Activated CD8-positive, alpha-beta memory T cell treated with anti-CD3 and anti-CD28 coated beads, Interleukin-2, amount 50 U/mL, for 48 hours (primary cell): ENCODE data around the gene HK3.

Source experiments
- DNase-seq: peaks from one replicate; pipeline ENCODE4 v3.0.0-alpha.2; 2020

The HK3 gene

DNA sequence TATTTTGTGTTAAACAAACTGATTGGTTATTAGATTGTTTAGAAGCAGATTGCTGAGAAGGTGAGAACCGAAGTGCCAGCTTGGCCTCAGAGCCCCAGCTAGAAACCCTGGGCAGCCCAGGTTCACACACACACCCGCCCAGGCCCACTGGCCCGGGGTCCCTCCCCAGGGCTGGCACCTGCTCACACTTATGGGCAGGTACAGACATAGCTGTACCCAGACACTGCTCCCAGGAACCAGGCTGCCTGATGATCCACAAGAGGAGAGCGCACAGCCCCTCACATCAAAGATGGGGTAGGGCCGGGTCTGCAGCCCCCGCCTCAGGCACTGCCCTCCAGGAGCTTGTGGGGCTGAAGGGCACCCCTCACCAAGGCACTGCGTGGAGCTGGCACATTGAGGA, 33.2 kb downstream of the HK3 start:
- no peak for DNase-seq

DNA sequence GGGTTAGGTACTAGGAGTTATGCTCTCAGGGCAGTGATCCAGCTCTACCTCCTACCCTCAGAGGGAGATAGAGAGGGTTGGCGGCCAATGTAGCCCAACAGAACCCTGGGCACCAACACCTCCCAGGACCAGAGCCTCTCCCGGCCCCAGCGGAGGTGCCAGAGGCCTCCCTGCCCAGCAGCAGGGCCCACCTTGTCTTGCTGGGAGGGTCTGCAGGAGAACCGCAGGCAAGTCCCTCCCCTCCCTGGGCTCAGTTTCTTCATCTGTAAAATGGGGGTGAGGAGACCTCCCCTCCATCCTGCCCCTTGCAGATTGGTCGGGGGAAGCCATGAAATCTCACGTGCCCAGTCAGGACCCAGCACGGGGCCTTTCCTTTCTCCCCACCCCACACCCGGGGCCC, 34.4 kb downstream of the HK3 start:
- no peak for DNase-seq

DNA sequence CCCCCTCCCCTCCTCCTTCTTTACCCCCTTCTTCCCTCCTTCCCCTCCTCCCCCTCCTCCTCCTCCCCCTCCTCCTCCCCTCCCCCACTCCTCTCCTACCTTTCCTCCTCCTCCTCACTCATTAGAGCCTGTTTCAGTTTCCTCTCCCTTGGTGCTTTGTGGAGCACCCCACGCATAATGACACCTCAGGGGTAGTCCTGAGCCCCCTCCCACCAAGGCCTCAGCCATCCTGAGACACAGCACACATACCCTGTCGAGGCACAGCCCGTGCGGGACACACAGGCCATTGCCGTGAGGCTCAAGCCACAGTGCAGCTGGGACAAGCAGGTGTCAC, 35.4 kb downstream of the HK3 start:
- no peak for DNase-seq

DNA sequence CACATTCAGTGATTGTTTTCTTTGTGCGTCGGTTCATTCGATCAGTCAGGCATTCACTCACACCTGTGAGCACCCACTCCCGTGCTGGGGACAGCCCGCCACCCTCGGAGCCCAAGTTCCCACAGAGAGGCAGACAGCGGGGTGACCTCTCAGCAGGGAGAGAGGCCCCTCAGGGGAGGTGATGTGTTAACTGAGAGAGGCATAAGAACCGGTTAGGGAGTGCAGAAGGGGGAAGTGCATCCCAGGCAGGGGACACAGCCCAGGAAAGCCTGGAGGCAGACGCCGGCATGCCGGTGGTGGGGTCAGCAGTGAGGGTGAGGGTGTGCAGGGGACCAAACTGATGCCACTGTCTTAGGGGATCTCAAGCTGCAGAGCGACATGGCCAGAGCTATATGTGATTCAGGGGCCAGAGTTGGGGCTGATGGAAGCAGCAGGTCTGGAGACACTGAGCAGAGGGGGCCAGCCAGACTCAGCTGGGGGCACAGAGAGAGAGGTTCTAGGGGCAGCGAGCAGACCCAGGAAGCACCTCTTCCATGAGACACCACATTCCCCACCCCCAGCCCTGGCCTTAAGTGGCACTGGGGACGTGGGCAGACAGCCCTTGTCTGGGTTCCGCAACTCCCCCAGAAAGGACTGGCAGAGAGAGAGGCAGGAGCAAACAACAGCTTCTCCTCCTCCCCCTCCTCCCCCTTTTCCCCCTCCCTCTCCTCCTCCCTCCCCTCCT, 35.9 kb downstream of the HK3 start:
- no peak for DNase-seq

DNA sequence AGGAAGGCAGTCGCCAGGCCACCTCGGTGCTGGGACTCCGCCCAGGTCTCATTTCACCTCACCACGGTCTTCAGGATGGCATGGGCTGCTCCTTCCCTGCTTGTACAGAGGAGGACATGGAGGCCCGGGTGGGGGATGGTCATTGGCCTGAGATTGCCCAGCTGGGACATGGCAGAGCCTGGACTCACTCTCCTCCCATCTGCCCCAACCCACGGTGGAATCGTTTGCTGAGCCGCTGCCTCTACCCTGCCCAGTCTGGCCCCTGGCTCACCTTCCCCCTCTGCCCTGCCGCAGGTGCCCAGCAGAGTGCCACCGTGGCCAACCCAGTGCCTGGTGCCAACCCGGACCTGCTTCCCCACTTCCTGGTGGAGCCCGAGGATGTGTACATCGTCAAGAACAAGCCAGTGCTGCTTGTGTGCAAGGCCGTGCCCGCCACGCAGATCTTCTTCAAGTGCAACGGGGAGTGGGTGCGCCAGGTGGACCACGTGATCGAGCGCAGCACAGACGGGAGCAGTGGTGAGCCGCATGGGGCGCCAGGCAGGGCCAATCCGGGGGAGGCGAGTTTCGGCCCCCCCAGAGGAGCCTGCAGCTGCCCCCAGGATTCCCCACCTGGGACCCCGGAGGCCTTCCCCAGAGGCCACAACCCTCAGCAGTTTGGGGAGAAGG, 36.7 kb downstream of the HK3 start:
- no peak for DNase-seq

DNA sequence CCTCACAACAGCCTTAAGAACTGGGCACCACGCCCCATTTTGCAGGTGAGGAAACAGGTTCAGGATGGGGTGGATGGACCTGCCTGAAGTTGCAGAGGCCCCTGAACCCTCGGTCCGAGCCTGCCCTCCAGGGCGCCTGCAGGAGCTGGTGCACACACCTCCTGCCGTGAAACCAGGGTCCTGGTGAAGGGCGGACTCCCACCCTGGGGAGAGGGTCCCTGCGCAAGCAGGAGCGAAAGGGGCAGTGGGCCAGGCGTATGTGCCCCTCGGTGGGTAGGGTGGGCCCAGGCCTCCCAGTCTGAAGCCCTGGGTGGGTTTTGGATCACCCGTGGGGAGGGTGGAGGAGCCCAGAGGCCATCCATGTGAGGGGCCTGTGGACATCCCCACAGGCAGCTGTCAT, 37.9 kb downstream of the HK3 start:
- no peak for DNase-seq

DNA sequence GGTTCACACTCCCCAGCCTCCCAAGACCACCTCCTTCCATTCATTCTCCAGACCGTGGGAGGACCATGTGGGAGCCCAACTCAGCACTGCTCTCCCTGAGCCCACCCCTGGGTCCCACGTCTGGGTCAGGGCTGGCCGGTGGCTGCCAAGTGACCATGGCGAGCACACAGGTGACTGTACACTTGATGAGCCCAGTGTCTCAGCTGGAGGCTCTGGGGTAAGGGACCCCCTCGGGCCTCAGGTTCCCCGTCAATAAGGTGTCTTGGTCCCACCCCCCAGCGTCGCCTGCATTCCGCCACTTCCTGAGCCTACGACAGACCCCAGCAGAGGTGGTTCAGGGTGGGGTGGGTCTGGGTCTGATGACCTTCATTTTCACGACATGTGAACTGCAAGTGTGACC, 38.8 kb downstream of the HK3 start:
- no peak for DNase-seq

DNA sequence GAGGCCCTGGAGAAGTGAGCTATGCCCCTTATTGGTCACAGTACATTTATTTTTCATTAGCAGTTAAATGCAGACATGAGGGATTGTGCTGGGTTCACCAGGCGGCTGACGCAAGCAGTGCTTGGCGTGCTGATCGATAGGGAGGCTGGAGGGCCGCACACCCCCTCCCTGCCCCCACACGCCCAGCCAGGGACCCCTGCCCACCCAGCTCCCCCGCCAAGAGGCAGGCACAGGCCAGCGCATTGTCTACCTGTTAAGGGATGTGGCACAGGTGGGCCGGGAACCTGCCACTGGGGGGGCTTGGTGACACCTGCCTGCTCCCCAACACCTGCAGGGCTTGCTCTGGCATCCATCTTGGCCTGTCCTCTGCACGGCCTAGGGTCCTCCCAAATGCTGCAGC, 39.2 kb downstream of the HK3 start:
- no peak for DNase-seq

DNA sequence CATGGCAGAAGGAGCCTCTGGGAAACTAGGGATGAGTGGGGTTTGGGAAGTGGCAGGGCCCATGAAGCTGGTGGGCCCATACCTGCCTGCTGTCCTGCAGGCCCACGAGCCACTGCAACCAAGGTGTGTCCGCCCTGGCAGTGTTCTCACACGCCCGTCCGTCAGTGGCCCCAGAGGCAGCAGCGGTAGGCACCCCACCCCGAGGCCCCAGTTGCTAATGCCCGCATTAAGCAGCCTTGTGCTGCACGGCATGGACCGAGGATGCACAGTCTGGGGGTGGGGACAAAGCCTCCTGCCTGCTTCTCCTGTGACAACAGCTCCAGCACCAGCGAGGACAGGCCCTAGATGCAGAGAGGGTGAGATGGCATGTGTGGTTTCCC, 41.3 kb downstream of the HK3 start:
- no peak for DNase-seq

DNA sequence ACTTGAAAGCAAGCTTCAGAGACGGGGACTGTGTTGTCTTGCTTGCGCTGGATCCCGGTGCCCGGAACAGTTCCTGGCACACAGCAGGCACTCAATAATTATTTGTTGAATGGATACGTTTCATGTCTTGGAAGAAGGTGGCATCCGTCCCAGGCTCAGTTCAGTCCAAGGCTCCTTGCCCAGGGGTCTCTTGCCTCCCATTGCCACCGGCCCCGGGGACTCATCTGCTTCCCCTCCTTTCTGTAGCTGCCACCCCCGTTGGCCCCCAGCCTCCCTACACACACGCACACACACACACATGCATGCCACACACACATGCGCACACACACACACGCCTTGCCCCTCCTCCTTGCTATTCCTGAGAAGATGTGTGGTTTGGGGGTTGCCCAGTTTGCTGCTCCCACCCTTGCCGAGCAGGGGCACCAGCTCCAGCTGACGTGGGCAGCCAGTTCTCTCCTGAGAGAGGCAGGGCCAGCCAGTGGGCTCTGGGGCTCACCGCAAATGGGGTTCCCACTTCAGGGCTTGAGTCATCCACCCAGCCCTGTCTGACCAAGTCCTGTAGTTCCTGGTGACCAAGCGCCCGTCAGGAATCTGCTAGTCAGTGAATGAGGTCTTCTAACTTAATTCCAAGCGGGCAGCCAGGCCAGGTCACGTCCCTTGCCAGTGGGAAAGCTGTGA, 41.8 kb downstream of the HK3 start:
- no peak for DNase-seq

DNA sequence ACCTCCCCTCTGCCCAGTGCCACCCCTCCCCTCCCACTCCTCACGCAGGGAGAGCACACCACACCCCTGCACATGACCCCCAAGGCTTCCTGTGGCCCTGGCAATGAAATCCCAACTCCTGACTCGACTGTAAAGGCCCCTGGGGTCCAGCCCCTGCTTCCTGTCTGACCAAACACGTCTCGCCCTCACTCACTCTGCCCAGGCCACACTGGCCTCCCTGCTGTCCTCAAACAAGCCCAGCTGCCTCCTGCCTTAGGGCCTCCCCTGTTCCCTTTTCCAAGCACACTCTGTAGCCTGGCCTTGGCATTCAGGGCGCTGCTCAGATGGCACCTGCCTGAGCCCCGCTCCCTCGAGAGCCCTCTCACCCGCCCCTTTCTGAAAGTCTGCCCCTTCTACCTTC, 42.4 kb downstream of the HK3 start:
- no peak for DNase-seq

DNA sequence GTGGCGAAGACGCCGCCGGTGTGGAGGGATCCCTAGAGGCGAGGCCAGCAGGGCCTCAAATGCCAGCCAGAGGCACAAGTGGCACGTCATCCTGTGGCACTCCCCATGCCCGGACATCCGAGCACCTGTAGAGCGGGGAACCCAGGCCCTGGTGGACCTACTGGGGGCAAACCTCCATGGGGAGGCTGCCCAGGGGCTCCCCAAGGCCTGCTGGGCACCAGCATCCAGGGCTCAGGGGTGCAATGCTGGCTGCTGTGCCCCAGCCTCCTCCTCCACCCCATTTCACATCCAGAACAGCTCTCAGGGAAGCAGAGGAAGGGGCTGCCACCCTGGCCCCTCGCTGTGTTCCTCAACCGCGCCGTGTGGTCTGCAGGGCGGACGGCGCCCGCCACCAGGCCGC, 43.5 kb downstream of the HK3 start:
- DNase-seq: no peak

DNA sequence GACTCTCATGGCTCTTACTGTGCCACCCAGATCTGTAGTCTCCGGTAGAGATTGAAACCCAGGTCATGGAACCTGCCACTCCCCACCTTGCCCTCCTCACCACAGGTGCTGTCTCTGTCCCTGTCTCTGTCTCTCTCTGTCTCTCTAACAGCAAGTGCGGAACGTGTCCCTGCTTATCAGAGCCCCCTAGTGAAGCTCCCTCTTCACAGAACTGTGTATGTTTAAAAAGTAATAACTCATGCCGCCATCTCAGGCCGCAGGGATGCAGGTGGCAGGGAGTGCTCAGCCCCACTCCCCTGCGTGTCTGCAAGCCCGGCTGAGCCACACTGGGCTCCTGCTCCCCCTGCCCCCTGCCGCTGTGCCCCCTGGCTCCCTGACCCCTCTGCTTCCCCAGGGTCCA, 45.0 kb downstream of the HK3 start:
- no peak for DNase-seq

DNA sequence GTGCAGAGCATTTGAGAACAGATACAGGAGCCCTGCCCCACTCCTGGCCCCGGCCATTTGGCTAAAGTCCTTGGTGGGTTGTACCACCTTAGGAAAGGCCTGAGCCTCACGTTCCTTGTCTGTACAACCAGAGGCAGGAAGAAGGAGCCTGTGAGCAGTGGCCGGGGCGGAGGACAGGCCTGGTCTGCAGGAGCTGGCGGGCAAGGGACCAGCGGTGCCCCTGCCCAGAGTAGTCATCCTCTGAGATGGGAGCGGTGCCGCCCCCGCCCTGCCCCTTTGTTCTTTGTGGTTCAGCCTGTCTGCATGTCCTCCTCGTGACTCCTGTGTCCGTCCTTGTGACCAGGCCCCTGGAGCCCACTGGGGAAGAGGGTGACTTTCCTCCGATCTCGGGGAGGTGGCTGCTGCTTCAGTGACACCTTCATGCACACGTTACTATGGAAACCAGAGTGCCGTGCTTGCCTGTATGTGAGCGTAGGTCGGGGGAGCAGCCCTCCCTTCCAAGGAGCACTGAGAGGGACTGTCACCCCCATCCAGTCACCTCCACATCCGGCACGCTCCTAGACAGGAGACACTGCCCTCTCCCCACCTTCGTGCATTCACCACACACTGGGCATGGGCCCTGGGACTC, 45.9 kb downstream of the HK3 start:
- no peak for DNase-seq

DNA sequence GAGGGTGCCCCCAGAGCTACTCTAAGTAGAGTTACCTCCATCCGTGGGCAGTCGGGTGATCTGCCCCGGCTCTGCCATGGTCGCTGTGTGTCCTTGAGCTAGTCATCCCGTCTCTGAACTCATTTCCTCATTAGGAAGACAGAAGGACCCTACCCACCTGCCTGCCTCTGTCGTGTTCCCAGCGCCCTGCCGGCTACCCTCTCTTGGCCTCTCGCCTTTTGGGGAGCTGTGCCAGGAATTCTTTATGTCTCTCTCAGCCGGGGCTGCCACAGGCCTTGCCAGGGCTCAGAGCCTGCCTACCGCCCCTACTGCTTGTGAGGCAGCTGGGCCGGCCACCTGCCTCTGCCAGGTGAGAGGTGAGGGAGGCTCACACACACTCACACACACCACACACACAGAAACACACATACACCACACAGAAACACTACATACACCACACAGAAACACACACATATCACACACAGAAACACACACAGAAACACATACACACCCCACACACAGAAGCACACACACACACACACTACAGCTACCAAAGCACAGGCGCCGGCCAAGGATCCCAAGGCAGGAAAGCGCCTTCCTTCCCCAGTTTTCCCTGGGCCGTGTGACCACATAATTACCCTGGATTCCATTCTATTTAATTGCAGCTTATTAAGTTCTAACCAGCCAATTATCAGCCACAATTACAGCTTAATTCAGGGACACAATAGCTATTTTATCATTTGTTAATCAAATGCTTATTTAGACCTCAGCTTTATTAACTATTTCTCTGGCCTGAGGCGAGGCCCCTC, 47.1 kb downstream of the HK3 start:
- no peak for DNase-seq

DNA sequence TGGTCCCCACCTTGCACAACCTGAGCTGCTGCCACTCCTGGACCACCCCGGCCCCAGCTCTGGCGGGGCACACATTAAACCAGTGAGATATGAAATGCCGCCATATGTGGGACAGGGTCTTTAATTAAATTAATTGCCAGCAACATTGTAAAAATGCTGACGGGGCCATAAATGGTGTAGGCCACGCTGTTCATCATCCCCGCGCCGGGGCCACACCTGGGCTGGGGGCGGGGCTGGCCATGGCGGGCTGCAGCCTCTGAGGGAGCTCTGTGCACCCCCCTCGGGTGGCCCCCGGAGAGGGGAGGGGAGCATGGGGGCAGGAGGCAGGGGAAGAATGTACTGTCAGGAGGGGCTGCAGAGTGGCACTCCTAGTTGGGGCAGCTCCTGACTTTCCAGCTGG, 47.8 kb downstream of the HK3 start:
- no peak for DNase-seq

DNA sequence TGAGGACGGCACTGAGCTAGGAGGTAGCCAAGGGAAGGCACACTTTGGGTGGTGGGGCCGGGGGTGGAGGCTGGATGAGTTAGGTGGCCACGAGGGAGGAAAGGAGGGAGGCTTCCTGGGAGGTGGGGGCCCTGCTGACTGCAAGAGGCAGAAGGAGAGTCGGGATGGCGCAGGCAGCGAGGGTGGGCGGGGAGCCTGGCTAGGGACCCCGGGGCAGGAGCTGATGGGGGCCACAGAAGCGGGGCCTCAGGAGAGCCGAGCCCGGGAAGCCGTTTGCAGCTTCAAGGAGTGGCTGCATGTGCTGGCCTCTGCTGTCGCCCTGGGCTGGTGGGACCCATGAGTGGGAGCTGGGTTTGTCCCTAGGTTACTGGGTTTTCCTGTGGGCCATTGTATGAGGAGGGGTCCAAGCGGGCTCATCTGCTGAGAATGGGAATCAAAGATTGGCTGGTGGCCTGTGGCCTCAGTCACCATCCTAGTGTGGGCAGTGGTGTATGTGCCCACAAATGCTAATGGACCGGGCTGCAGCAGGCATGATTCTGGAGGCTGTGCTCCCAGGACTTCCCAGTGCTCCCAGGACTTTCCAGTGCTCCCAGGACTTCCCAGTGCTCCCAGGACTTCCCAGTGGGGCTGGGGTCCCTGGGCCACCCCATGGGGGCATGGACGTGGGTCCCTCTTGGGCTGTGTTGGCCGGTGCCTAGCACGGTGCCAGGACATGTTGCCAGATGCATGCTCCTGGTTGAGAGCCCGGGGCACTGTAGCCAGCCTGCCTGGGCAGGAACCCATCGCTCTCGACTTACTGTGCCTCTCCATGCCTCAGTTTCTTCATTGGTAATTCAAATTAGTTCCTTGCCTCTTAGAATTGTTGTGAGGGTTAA, 48.5 kb downstream of the HK3 start:
- no peak for DNase-seq

DNA sequence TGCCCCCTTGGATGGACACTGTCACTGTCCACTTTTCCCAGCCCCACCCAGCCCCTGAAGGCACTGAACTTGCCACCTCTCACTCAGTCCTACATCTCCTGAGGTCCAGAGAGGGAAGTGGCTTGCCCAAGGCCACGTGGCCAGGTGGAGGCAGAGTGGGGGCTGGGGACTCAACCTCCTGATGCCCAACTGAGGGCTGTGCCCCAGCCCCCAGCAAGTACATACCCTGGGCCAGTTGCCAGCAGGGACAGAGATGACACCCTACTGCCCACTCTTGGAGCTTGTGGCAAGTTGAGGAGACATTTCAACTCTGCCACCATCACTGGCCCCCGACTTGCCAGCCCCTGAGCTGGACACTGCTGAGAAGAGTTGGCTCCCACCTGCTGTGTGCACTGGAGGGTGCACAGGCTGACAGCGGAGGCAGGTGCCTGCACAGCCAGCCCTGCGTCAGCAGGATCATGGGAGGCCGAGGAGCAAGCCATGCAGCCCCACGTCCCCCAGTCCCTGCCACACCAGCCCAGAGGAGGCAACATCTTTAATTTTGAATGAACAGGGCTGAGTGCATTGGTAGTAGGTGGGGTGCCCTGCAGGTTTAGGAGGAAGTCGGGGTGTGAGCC, 49.4 kb downstream of the HK3 start:
- no peak for DNase-seq

DNA sequence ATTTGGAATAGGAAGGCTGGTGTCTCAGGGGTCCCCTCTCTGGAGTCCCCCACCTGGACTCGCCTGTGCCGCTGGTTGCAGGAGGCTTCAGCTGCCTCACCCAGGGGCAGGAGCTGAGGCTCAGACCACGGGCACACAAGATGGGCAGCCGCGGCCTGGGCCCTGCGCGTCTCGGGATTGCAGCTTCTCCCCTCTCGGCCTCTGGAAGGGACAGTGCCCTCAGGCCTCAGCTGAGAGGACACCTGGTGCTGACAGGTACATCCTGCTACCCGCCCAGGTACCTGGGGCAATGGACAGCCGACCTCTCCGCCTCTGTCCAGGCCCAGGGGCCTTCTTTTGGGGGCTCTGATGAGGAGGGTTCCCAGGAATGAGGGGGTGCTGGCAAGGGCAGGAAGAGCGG, 50.5 kb downstream of the HK3 start:
- DNase-seq: no peak

DNA sequence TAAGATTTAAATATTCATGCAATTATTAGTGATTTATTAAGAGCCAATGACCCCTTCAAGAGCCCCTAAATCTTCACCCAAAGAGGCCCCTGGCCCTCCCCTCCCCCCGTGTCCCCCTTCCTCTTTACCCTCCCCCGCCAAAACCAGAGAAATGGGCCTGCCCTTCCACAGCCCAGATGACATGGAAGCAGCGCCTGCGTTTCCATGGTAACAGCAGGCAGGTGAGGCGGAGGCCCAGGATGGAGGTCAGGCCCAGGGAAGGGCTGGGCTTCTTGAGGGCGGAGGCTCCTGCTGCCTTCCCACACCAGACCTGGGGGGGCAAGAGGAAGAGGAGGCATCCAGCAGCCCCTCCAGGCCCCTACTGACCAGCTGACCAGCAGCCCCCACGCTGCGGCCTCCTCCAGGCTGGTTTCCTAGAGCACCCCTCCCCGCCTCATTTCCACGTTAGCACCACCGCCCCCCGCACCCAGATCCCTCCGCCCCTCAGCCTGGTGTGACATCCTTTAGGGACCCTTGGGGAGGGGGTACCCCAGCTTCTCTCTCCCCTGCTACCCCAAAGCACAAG, 51.3 kb downstream of the HK3 start:
- no peak for DNase-seq

DNA sequence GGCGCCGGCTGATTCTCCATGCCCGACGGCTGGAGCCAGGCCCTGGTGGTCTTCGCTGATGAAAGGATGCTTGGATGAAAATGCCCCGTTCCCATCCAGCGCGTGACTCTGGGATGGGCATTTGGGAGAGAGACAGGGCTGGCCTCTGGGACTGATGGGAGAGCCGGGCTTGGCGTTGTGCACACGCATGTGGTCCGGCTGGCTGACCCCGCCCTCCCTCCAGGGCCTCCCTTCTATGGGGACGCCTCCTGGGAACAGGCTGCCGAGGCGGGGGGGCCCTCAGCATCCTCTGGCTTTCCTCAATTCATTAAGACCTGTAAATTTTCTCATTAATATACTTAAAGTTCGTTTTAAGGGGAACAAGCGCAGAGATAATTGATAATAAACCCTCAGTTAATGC, 52.0 kb downstream of the HK3 start:
- no peak for DNase-seq
